ENCODE data around the gene SNUPN. TPM values are rescaled to one million over a fixed set of nuclear protein-coding genes. Genes with fewer than 3 reads are reported as not detected.

SNUPN gene
- total and polyA plus RNA-seq, 2 of the 8 experiments (the other 6 are each of a cell fraction or from before 2014, with no cell fraction given), result 13.3 to 28.2 TPM

DNA sequence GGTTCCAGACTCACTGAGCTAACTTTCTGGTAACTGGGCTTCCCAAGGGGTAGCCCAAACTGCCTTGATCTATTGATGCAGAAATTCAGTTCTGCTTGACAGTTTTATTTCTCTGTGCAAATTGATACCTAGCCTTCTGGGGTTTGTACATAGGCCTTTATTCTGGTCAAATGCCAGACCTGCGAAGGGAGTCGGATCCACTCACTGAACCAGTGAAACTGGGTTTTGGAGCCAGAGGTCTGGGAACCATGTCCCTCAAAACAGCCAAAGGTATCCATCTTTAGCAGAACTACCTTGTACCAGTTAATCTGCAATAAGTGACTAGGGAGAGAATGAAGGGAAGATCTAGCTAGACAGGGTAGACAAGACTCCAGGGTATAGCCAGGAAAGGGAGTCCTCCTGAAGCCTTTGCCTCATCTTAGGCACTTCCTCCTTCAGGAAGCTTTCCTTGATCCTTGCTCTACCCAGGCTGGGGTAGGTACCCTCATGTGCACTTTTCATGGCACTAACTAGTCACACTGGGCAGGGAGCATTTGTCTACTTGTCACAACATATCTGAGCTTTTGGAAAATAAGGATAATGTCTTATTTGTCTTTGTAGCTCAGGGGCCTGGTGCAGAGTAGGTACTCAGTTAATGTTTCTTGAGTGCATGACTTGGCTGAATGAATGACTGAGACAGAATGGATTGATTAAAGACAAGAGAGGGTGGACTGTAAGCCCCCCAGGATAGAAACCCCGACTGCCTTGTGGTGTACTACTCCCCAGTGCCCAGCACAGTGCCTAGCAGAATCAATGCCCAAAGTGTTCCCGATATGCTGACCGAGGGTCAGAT lies 20.8 kb upstream of the SNUPN start (continued):
- TF ChIP-seq MAFK (IDR thresholded peaks at IDR 0.05; ENCODE audit: low read depth, low read length), result no peak
- TF ChIP-seq SIN3A (conservative IDR thresholded peaks at IDR 0.05 in 1 of 2, IDR thresholded peaks at IDR 0.05 in 1 of 2; ENCODE audit: low read depth in 1 of 2, low read length in 2 of 2), result no peak
- no peak for TF ChIP-seq SIX5 (IDR thresholded peaks at IDR 0.05; ENCODE audit: low read depth, low read length)
- no peak for TF ChIP-seq POLR2A (IDR thresholded peaks at IDR 0.05; ENCODE audit: control extremely low read depth in 1 of 2, low read depth in 2 of 2, low read length in 2 of 2)

Data from H1 (cell line).